Measurements from ENCODE around the gene PHLPP1.
A peak's percentile ranks its signal among the peaks of the same experiment; 100 is the strongest.

The PHLPP1 gene

GRCh38 chr18:62790871-62791772, 75.8 kb downstream of the PHLPP1 start:
- Histone ChIP-seq H3K9me3 (no peaks in the 10 kb centered on the region), H3K27me3 (no peaks in the 10 kb centered on the region), H3K36me3 (no peaks in the 10 kb centered on the region), H3K4me3 (ENCODE audit: low read depth in 1 of 2, low read length in 1 of 2) (no peak overlapping the region), H3K4me1 (ENCODE audit: control insufficient read depth in 1 of 2, insufficient read depth in 1 of 2, low read depth in 1 of 2, low read length in 1 of 2) (no peaks in the 10 kb centered on the region), H3K27ac (no peak overlapping the region)
- no peak for TF ChIP-seq CTCF (IDR thresholded peaks at IDR 0.05)

- peaks cover 0 to 1% of the 10 kb centered on the region in 2 experiments for H3K4me1 ChIP-seq (ENCODE audit: control insufficient read depth in 1 of 2, insufficient read depth in 1 of 2, low read depth in 1 of 2, low read length in 1 of 2)
- H3K4me3 ChIP-seq (ENCODE audit: low read depth in 1 of 2, low read length in 1 of 2), result no peak overlapping the region
- no peaks in the 10 kb centered on the region for H3K27me3 ChIP-seq
- no peaks in the 10 kb centered on the region for H3K36me3 ChIP-seq
- H3K27ac ChIP-seq, result no peak overlapping the region
- no peak for TF ChIP-seq CTCF (IDR thresholded peaks at IDR 0.05)
- no peaks in the 10 kb centered on the region for H3K9me3 ChIP-seq
Observed at GRCh38 chr18:62792016-62792415, 76.7 kb downstream of the PHLPP1 start.

GRCh38 chr18:62795813-62796212, 80.5 kb downstream of the PHLPP1 start:
- Histone ChIP-seq H3K27ac (no peak overlapping the region), H3K4me1 (ENCODE audit: control insufficient read depth in 1 of 2, insufficient read depth in 1 of 2, low read depth in 1 of 2, low read length in 1 of 2) (peaks cover 7 to 10% of the 10 kb centered on the region in 2 experiments), H3K9me3 (no peaks in the 10 kb centered on the region), H3K27me3 (no peaks in the 10 kb centered on the region), H3K4me3 (ENCODE audit: low read depth in 1 of 2, low read length in 1 of 2) (no peak overlapping the region), H3K36me3 (no peaks in the 10 kb centered on the region)
- TF ChIP-seq CTCF (IDR thresholded peaks at IDR 0.05), result no peak

- H3K27ac ChIP-seq, result no peak overlapping the region
- no peaks in the 10 kb centered on the region for H3K27me3 ChIP-seq
- no peak for TF ChIP-seq CTCF (IDR thresholded peaks at IDR 0.05)
- no peak overlapping the region for H3K4me3 ChIP-seq (ENCODE audit: low read depth in 1 of 2, low read length in 1 of 2)
- no peaks in the 10 kb centered on the region for H3K9me3 ChIP-seq
- no peaks in the 10 kb centered on the region for H3K36me3 ChIP-seq
- H3K4me1 ChIP-seq (ENCODE audit: control insufficient read depth in 1 of 2, insufficient read depth in 1 of 2, low read depth in 1 of 2, low read length in 1 of 2), result peaks cover 7 to 10% of the 10 kb centered on the region in 2 experiments
Observed at GRCh38 chr18:62796216-62796621, 80.9 kb downstream of the PHLPP1 start.

- Histone ChIP-seq H3K36me3 (no peaks in the 10 kb centered on the region), H3K27me3 (no peaks in the 10 kb centered on the region), H3K4me1 (ENCODE audit: control insufficient read depth in 1 of 2, insufficient read depth in 1 of 2, low read depth in 1 of 2, low read length in 1 of 2) (peaks cover 14 to 15% of the 10 kb centered on the region in 2 experiments), H3K9me3 (no peaks in the 10 kb centered on the region), H3K4me3 (ENCODE audit: low read depth in 1 of 2, low read length in 1 of 2) (no peak overlapping the region), H3K27ac (peak overlapping the region; percentile 14)
- TF ChIP-seq CTCF (IDR thresholded peaks at IDR 0.05), result no peak
Observed at GRCh38 chr18:62797329-62797728, 82.0 kb downstream of the PHLPP1 start.

All from neutrophil (primary cell).